Activated naive CD4-positive, alpha-beta T cell treated with anti-CD3 and anti-CD28 coated beads, Interleukin-2, amount 50 U/mL, for 24 hours (primary cell): ENCODE results near the gene IL32.

Source experiments
- H3K27ac Mint-ChIP-seq: one replicate; pipeline ENCODE4 v1.8.0; 2021; ENCODE audit warnings: mild to moderate bottlenecking, mixed read lengths
- H3K27me3 Mint-ChIP-seq: one replicate; pipeline ENCODE4 v1.8.0; 2021; ENCODE audit warnings: mixed read lengths
- H3K36me3 Mint-ChIP-seq: one replicate; pipeline ENCODE4 v1.8.0; 2021; ENCODE audit warnings: mixed read lengths
- H3K4me1 Mint-ChIP-seq: one replicate; pipeline ENCODE4 v1.8.0; 2021; ENCODE audit warnings: mixed read lengths
- H3K4me3 Mint-ChIP-seq: one replicate; pipeline ENCODE4 v1.8.0; 2021; ENCODE audit warnings: mild to moderate bottlenecking, mixed read lengths
- H3K9me3 Mint-ChIP-seq: one replicate; pipeline ENCODE4 v1.8.0; 2021; ENCODE audit warnings: mixed read lengths

Gene IL32

GRCh38 chr16:3101018-3101840 lies 35.8 kb downstream of the IL32 start:
- Mint-ChIP-seq H3K4me3 (peak overlapping the region; percentile 83), H3K27ac (peak overlapping the region; percentile 77), H3K4me1 (peaks cover 60% of the 10 kb centered on the region), H3K27me3 (no peaks in the 10 kb centered on the region), H3K36me3 (no peaks in the 10 kb centered on the region), H3K9me3 (no peaks in the 10 kb centered on the region)

GRCh38 chr16:3101841-3102470 lies 36.5 kb downstream of the IL32 start:
- Mint-ChIP-seq H3K9me3 (no peaks in the 10 kb centered on the region), H3K27ac (peak overlapping the region; percentile 95), H3K4me1 (peaks cover 61% of the 10 kb centered on the region), H3K36me3 (no peaks in the 10 kb centered on the region), H3K4me3 (peak overlapping the region; percentile 83), H3K27me3 (no peaks in the 10 kb centered on the region)

- Mint-ChIP-seq H3K27ac (peak overlapping the region; percentile 91), H3K9me3 (no peaks in the 10 kb centered on the region), H3K4me3 (peak overlapping the region; percentile 90), H3K36me3 (no peaks in the 10 kb centered on the region), H3K27me3 (no peaks in the 10 kb centered on the region), H3K4me1 (peaks cover 37% of the 10 kb centered on the region)
Observed at GRCh38 chr16:3106205-3106928, 40.9 kb downstream of the IL32 start.

GRCh38 chr16:3112058-3112880 lies 46.8 kb downstream of the IL32 start, which contains the start of gene ZNF205:
TSS of gene ZNF205 (plus strand) at chr16:3112586. CDS start at chr16:3113431, 845 bp downstream.
- Mint-ChIP-seq H3K27ac (no peak within 1 kb of the TSS), H3K27me3 (no peaks in the 10 kb centered on the region), H3K9me3 (no peaks in the 10 kb centered on the region), H3K4me1 (peaks cover 2% of the 10 kb centered on the region), H3K4me3 (no peak within 1 kb of the TSS), H3K36me3 (peaks cover 3% of the 10 kb centered on the region)

GRCh38 chr16:3112881-3113574 lies 47.6 kb downstream of the IL32 start:
- Mint-ChIP-seq H3K27ac (no peak overlapping the region), H3K36me3 (peaks cover 3% of the 10 kb centered on the region), H3K9me3 (no peaks in the 10 kb centered on the region), H3K4me3 (no peak overlapping the region), H3K27me3 (no peaks in the 10 kb centered on the region), H3K4me1 (no peaks in the 10 kb centered on the region)

GRCh38 chr16:3113765-3114479 lies 48.5 kb downstream of the IL32 start:
- Mint-ChIP-seq H3K4me1 (no peaks in the 10 kb centered on the region), H3K36me3 (peaks cover 3% of the 10 kb centered on the region), H3K27me3 (no peaks in the 10 kb centered on the region), H3K4me3 (no peak overlapping the region), H3K9me3 (no peaks in the 10 kb centered on the region), H3K27ac (no peak overlapping the region)

- H3K4me3 Mint-ChIP-seq = no peak overlapping the region
- no peaks in the 10 kb centered on the region for H3K27me3 Mint-ChIP-seq
- H3K27ac Mint-ChIP-seq = no peak overlapping the region
- peaks cover 3% of the 10 kb centered on the region for H3K36me3 Mint-ChIP-seq
- H3K9me3 Mint-ChIP-seq = no peaks in the 10 kb centered on the region
- no peaks in the 10 kb centered on the region for H3K4me1 Mint-ChIP-seq
Observed at GRCh38 chr16:3115003-3115402, 49.6 kb downstream of the IL32 start.

- no peak overlapping the region for H3K4me3 Mint-ChIP-seq
- no peaks in the 10 kb centered on the region for H3K27me3 Mint-ChIP-seq
- H3K9me3 Mint-ChIP-seq = no peaks in the 10 kb centered on the region
- no peaks in the 10 kb centered on the region for H3K4me1 Mint-ChIP-seq
- peaks cover 3% of the 10 kb centered on the region for H3K36me3 Mint-ChIP-seq
- no peak overlapping the region for H3K27ac Mint-ChIP-seq
Observed at GRCh38 chr16:3115561-3115960, 50.1 kb downstream of the IL32 start.

GRCh38 chr16:3118204-3118790 lies 52.9 kb downstream of the IL32 start:
- Mint-ChIP-seq H3K4me3 (no peak overlapping the region), H3K27me3 (no peaks in the 10 kb centered on the region), H3K36me3 (peaks cover 2% of the 10 kb centered on the region), H3K27ac (no peak overlapping the region), H3K4me1 (no peaks in the 10 kb centered on the region), H3K9me3 (no peaks in the 10 kb centered on the region)

- H3K36me3 Mint-ChIP-seq = no peaks in the 10 kb centered on the region
- peaks cover 5% of the 10 kb centered on the region for H3K4me1 Mint-ChIP-seq
- H3K27ac Mint-ChIP-seq = no peak overlapping the region
- H3K27me3 Mint-ChIP-seq = no peaks in the 10 kb centered on the region
- no peaks in the 10 kb centered on the region for H3K9me3 Mint-ChIP-seq
- H3K4me3 Mint-ChIP-seq = no peak overlapping the region
Observed at GRCh38 chr16:3118846-3119245, 53.4 kb downstream of the IL32 start.
